ENCODE results near the gene OR4K2.
"Not testable (repeated sequence)": the region's sequence is repeated elsewhere in the genome, so short reads cannot be mapped to it uniquely, and the experiment has no call there.

Gene OR4K2, protein sequence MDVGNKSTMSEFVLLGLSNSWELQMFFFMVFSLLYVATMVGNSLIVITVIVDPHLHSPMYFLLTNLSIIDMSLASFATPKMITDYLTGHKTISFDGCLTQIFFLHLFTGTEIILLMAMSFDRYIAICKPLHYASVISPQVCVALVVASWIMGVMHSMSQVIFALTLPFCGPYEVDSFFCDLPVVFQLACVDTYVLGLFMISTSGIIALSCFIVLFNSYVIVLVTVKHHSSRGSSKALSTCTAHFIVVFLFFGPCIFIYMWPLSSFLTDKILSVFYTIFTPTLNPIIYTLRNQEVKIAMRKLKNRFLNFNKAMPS

DNA sequence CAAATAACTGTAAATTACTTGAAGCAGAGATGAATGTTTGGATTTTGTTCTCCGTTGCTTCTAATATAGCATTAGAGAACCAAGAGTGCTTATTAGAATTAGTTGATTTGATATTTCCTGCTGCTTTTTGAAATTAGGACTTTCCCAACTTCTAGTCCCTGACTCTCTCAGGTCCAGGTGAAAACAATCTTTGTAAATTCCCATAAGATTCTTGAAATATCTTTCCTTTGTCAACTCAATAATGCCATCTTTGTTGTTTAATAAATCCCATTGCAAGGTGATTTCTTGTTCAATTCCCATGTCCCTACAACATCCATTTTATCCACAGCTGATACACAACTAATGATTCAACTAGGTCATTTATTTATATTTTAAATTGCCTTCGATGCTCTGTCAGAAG lies at the start of gene OR4K2:
OR4K2 (plus strand) TSS at position 301 of the 400 bp plus-strand sequence. CDS start 1,126 bp downstream, outside the sequence.
- DNase-seq (ENCODE audit: low spot score): no peak

- not testable (repeated sequence) for DNase-seq (ENCODE audit: low spot score)
Observed at GRCh38 chr14:19827626-19828244, 47.2 kb upstream of the OR4K2 start.

DNA sequence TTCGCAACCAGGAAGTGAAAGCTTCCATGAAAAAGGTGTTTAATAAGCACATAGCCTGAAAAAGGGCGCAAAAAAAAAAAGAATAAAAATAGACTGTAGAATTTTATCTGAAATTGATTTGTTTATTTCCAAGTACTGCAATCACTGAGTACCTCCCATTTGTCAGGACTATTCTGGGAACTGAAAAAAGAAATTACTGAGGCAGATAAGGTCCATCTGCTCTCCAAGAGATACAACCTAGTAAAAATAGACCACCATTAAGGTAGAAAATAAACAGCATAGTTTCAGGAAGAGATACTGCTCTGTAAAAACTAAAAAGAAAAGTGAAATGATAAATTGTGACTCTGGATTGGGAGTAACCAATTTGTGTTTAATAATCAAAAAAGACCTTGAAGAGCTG lies 46.6 kb upstream of the OR4K2 start:
- DNase-seq (ENCODE audit: low spot score): peak; percentile 54

- not testable (repeated sequence) for DNase-seq (ENCODE audit: low spot score)
Observed at GRCh38 chr14:19834203-19834848, 40.6 kb upstream of the OR4K2 start.

DNA sequence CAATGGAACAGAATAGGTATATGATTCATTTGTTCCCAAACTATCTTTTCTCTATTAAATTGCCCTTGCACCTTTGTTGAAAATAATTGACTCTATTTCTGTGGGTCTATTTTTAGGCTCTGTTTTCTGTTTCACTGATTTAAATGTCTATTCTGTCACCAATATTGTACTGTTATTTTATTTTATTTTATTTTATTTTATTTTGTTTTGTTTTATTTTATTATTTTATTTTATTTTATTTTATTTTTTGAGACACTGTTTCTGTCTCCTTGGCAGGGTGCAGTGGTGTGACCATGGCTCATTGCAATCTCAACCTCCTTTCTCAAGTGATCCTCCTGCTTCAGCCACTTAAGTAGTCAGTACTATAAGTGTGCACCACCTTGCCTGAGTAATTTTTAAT lies 36.5 kb upstream of the OR4K2 start:
- DNase-seq (ENCODE audit: low spot score): no peak

DNA sequence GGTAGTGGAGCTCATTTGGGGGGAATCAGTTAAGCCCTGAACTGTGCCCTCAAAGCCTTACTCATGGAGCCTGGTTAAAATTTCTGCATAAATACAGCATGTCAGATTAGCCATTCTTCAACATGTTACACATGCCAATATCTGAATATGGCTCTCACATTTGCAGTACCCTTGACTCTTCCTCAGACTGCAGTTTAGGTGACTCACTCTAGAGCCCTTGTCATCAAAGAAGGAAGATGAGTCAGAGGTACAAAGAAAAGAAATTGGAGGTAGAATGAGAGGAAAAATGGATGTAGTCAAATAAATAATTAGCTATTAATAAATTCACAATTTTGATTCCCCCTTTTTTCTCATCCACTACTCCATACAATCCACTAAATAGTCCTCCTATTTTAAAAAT lies 23.6 kb upstream of the OR4K2 start:
- no peak for DNase-seq (ENCODE audit: low spot score)

DNA sequence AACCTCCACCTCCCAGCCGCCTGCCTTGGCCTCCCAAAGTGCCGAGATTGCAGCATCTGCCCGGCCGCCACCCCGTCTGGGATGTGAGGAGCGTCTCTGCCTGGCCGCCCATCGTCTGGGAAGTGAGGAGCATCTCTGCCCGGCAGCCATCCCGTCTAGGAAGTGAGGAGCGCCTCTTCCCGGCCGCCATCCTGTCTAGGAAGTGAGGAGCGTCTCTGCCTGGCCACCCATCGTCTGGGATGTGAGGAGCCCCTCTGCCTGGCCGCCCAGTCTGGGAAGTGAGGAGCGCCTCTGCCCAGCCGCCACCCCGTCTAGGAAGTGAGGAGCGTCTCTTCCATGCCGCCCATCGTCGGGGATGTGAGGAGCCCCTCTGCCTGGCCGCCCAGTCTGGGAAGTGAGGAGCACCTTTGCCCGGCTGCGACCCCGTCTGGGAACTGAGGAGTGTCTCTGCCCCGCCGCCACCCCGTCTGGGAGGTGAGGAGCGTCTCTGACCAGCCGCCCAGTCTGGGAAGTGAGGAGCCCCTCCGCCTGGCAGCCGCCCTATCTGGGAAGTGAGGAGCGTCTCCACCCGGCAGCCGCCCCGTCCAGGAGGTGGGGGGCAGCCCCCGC lies 8.8 kb upstream of the OR4K2 start:
- DNase-seq (ENCODE audit: low spot score): not testable (repeated sequence)

GRCh38 chr14:19873178-19873577 lies 1.8 kb upstream of the OR4K2 start:
- DNase-seq (ENCODE audit: low spot score): peak; percentile 55

GRCh38 chr14:19878029-19878642 lies 3.2 kb downstream of the OR4K2 start:
- DNase-seq (ENCODE audit: low spot score): peak; percentile 48

DNA sequence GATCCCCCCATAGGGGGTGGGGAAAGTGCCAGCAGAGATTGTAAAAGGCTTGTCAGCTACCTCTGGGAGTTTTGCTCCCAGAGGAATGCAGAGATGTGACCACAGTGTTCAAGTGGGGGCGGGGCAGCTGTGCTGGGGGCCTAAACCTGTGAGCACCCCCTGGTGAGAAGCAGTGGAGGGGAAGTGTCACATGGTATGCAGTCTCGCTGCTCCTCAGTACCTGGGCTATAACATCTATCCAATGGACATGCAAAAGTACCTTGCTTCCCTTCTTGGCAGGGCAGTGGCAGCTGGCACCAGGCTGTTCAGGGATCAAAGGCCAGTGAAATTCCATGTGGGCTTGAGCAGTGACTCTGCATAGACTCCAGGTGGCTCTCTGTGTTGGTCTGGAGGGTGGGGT lies 20.3 kb downstream of the OR4K2 start:
- DNase-seq (ENCODE audit: low spot score): no peak

DNA sequence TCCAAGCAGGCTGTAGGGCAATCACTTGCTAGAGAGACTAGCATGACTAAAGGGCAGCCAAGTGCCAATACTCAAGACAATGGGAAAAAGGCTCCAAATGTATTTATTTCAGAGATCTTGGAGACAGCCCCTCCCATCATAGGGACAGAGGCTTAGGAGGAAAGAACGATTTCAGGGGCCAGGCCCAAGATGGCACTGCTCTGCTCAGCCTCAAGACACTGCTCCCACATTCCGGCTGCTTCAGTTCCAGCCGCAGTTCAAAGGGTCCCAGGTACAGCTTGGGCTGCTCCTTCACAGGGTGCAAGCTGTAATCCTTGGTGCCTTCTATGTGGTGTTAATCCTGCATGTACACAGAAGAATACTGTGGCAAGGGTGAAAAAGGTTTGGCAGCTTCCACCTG lies 26.1 kb downstream of the OR4K2 start:
- no peak for DNase-seq (ENCODE audit: low spot score)

- DNase-seq (ENCODE audit: low spot score): no peak
Observed at GRCh38 chr14:19902409-19902808, 27.5 kb downstream of the OR4K2 start.

GRCh38 chr14:19906665-19907064 lies 31.7 kb downstream of the OR4K2 start:
- no peak for DNase-seq (ENCODE audit: low spot score)

DNA sequence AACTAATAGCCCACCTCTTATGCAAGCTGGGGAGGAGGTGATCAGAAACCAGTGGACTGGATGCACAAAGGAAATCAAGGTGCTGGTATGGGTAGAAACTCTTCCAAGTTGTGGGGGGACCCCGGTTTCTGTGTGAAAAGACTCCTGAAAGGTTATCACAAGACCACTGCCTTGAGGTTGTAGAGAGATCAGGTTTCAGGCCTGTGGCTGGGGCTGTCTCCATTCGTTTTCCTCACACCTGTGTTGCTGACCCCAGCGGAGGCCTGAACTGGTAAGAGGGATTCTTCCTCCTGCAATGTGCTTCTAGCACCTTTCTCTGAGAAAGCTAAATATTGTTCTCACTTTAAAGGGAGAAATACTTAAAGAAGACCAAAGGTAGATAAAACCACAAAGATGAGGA lies 36.2 kb downstream of the OR4K2 start:
- no peak for DNase-seq (ENCODE audit: low spot score)

- DNase-seq (ENCODE audit: low spot score): no peak
Observed at GRCh38 chr14:19917243-19917642, 42.3 kb downstream of the OR4K2 start.

GRCh38 chr14:19917955-19918518 lies 43.1 kb downstream of the OR4K2 start:
- no peak for DNase-seq (ENCODE audit: low spot score)

GRCh38 chr14:19918553-19919264 lies 43.8 kb downstream of the OR4K2 start:
- no peak for DNase-seq (ENCODE audit: low spot score)

- no peak for DNase-seq (ENCODE audit: low spot score)
Observed at GRCh38 chr14:19920021-19920657, 45.2 kb downstream of the OR4K2 start, which contains the start of gene OR4K5. Gene OR4K5 (plus strand): TSS chr14:19920607. CDS start chr14:19920607, 0 bp downstream.

DNA sequence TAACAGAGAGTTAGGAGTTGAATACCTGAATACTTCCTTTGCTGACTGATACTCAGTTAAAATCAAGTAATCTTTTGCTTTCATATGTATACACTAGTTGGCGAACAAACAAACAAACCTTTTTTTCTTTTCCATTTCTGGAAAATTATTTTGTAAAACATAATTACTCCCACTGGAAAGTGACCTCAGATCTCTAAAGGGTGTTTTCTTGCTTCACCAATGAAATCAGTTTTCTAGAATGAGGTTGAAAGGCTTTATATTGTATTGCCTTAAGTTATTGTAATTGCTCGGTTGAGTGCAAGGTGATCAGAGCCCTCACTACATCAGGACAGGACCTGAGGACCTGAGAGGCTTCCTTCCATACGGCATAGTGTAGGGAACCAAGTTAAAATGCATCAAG lies 55.7 kb downstream of the OR4K2 start, which contains the start of gene OR4K1:
OR4K1 (plus strand) TSS at position 301 of the 400 bp plus-strand sequence. CDS start 4,750 bp downstream, outside the sequence.
- no peak for DNase-seq (ENCODE audit: low spot score)

Measured in cerebellar cortex (tissue), 1 donor.